Daoy (cell line): ENCODE results near the gene BRD3OS. TPM values are rescaled to one million over a fixed set of nuclear protein-coding genes. Genes with fewer than 3 reads are reported as not detected.
"Not testable (repeated sequence)": the region's sequence is repeated elsewhere in the genome, so short reads cannot be mapped to it uniquely, and the experiment has no call there.

Experiments
- DNase-seq: peaks from one replicate; pipeline ENCODE4 v3.0.0-alpha.2; 2015; ENCODE audit warnings: low read depth
- total RNA-seq: library from RNA; depleted of rRNA; stranded (reverse); fragments of >200 nt; shearing (Covaris generic); gene quantifications from 2 replicates; pipeline ENCODE4 v1.2.3, GENCODE V29; 2014

Gene BRD3OS
- total RNA-seq, 1 experiment from 2014 or later, result 12.8 TPM

DNA sequence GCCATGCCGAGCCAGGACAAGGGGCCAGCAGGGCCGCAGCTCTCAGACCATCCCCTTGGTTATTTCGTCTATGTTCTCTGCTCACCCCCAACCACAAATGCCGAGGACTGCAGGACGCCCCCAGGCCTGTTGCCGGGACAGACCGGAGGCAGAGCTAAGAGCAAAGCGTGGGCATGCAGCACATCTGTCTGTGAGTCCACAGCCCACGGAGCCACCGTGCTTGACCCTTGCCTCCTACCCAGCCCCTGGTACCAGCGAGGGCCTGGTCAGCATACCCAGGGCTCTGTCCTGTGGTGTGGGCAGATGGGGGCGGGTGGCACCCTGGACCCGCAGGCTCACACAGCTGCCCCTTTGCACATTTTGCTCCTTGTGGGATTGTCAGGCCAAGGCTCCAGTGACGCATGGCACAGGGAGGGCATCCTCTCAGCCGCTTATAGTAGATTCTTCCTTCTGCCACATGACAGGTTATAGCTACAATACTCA is 37.8 kb downstream of the BRD3OS start:
- DNase-seq, result no peak

DNA sequence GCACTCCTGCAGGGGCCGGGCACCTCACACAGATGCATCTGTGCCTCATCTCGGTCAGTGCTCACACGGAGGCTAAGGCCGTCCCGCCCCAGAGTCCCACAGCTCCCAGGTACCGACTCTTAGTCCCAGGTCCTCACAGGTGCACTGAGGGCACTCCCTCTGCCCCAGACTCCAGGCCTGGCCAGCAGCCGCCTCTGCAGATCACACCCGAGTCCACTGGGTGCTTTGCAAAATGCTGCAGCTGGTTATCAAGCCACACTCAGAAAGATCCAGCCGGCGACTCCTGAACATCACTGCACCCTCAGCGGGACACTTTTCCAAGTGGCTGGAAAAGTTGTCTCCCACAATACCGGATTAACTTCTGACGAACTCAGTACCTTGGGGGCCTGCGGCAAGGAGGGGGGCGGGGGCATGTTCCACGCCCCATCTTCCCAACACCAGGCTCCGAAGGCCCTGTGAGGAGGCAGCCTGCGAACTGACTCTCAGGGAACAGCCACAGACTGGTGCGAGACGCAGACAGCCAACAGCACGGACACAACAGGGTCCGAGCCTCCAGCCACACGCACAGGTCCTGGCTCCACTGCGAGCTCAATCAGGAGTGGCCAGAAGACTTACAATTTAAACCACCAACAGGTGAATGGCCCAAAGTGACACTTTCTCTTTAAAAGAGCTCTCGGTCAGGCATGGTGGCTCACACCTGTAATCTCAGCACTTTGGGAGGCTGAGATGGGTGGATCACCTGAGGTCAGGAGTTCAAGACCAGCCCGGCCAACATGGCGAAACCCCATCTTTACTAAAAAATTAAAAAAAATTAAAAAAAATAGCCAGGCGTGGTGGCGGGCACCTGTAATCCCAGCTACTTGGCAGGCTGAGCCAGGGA is 38.5 kb downstream of the BRD3OS start:
- DNase-seq, result no peak

DNA sequence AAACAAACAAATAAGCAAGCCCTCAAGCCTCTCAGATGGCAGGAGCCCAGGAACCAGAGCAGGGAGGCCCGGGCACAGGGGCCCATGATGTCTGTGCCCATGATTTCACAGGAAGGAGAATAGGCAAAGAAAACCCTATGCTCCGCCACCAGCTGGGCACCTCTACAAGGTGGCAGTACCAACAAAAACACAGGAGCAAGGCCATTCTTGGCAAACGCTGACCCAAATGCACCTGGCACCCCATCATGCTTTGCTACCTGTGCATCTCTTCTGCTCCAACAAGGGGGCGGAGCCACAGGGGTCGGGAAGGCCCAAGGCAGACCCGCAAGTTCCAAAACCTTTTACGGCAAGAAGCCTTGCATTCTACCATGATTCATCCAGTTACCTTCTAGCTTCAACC is 39.4 kb downstream of the BRD3OS start:
- no peak for DNase-seq

DNA sequence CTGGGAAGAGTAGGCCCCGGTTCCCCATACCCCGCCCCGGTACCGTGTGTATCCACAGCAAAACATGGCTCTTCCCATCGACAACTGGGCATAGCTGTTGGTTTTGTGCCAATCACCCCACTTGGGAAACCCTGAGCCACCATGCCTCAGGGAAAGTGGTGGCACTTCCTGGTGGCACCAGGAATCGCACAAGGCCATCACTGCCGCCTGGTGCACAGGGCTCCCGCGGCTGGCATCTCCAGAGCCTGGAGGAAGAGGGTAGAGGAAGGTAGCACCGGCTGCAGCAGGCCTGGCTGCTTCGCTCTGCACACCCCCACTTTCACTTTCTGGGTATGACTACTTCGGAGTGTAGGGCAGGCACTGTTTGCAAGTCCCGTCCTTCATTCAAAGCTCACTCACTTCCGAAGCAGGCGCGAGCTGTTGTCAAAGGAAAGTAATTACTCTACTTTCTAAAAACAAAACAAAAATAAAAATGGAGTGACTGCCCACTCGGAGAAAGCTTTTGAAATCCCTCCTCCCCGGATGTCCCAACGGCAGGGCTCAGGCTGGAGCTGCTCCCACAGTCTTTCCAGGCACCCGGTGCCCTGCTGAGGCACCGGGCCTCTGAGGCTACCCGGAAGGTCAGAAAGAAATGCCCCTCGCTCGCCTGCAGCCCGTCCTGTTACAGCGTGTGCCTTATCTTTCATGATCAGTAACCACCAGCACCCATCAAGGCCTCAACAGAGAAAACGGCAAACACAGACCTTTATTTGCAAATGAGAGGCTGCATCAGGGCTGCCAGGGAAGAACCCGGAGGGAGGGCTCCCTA is 40.5 kb downstream of the BRD3OS start:
- peak; percentile 72 for DNase-seq

DNA sequence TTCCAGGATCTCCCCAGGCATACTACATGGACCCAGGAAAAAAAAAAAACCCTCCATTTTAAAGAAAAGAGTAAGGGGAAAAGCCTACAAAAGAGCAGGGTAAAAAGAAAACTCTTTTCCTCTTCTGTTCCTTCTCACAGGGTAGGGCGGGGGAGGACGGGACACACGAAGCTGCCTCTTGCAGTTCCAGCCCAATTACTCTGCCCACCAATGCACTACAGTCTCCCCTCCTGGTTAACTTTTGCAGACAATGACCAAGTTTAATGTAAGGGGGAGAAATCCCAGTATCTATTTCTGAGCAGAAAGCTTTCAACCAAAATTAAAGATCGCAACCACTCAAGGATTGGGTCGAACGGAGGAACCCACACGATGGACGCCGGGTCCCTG is 41.2 kb downstream of the BRD3OS start:
- DNase-seq, result no peak

DNA sequence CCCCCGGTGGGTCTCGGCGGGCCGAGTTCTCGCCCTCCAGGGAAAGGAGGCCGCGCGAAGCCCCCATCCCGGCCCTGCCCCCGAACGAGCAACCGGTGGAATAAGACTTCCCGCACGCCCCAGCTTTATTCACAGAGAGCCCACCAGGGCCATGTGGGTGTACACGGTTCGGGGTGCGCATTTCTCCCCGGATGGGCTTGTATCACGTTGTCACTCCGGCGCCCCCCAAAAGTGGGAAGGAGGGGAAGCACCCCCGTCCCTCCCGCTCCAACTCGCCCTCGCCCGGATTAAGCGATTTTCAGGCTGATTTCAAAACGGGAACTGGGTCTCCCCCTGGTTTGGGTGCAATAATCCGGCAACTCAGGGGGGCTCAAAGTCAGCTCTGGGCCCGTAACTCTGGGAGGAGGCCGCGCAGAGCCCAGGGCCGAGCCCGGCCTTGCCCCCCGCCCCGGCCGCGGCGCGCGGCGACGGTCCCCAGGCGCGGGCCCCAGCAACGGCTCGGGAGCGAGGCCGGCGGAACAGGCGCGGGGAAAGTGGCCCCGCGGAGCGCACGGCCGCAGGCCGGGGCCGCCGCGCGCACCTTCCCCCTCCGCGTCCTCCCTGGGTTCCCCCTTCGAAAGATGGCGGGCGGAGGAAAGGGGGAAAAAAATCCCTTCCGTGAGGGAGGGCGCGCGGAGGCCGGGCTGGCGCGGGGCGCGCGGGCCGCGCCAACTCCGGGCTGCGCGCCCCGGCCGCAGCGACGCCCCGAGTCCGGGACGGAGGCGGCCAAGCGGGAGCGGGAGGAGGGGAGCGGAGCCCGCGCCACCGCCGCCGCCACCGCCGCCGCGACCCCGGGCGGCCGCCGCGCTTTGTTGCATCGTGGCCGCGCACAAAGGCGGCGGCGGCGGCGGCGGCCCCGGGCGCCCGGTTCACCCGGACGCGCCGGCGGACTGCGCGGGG is 41.9 kb downstream of the BRD3OS start:
- DNase-seq, result peak; percentile 53

DNA sequence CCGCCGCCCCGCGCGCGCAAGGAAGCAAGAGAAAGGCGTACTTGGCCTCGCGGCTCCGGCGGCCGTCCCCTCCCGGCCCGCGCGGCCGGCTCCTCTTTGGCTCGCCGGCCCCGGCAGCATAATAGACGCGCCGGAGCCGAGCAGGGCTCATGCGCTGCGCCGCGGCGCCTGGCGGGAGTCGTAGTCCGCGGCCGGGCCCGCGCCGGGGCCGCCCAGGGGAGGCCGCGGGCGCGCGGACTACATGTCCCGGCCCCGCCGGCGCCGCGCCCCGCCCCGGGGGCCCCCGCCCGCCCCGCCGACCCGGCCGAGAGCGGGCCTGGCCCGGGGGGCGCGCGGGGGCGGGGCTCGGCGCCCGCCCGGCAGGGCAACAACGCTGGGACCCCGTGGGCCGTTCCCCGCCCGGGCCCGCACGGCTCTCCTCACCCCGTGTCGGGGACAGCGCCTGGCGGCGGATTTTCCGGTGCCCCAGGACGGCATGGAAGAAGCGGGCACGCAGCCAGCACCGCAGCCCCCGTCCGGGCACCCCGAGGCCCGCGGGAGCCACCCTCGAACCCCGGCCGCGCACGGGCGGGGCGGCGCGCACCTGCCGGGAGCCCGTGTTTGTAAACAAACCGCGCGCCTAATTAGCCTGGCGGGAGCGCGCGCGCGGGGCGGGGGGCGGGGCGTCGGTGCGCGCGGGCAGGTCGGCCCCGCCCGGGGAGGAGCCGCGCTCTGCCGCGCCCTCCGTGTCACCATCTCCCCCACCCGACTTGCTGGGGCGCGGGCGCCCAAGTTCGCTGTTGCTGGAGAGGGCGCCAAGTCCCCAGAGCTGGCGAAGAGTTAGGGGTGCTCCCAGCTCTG is 42.8 kb downstream of the BRD3OS start, which contains the start of gene BRD3:
Gene BRD3 (minus strand): TSS at position 123 of the 840 bp plus-strand sequence. CDS start 14,549 bp downstream, outside the sequence.
- peak; percentile 97 for DNase-seq

DNA sequence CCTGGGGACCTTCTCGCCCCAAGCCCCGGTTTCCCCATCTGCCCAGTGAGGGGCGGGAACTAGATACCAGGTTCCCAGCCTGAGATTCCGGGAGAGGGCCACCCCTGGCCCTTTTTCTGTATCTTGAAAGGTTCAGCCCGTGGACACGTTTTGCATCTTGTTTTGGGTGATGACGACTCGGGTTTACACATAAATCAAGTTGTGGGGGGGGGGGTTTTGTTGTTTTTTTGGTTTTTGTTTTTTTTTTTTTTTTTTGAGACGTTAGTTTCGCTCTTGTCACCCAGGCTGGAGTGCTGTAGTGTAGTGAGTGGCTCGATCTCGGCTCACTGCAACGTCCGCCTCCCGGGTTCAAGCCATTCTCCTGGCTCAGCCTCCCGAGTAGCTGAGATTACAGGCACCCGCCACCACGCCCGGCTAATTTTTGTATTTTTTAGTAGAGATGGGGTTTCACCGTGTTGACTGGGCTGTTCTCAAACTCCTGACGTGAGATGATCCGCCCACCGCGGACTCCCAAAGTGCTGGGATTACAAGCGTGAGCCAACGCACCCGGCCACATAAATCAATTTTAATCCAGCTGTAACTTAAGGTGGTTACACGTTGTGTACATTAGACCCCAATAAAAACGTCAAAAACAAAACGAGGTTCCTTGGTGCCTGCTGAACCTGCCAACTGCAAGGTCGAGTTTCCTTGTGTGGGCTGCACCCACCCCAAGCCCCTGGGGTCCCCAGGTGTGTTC is 43.6 kb downstream of the BRD3OS start:
- DNase-seq, result no peak

DNA sequence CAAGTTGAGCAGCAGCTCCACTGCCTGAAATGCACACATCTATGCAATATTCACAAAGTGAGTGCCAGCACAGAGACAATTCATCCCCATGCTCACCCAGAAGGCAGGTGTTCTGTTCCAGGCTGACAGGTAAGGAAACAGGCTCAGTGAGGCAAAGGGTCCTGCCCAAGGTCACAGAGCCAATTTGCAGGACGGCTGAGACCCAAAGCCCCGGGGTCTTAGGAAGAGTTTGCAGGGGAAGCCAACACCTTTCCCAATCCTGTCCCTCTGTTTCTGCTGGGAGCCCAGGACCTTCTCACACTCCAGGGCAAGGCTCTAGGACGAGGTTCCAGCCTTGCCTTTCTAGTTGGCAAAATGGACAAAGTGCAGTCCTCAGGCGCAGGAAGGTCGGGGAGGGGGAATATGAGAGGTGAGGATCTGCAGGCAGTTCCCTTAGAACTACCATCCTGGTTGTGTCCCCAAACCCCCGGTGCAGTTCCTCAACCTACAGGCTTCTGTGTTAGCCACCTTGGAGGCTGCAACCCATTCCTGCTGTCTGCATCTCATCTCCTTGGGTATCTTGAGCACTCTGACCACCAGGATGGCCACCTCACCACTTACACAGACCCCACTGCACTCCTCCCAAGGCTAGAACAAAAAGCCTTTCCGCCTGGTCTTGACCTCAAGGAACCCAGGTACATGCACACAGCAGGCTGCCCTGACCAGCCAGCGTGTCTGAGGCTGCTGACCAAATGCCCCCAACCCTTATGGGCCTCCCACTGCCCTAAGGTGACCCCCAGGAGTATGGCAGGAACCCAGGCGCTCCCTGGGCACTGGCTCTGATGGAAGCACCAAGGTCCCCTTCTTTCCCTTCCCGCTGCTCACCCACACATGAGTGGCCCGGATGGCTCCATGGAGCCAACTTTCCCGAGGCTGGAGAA is 44.5 kb downstream of the BRD3OS start:
- no peak for DNase-seq

DNA sequence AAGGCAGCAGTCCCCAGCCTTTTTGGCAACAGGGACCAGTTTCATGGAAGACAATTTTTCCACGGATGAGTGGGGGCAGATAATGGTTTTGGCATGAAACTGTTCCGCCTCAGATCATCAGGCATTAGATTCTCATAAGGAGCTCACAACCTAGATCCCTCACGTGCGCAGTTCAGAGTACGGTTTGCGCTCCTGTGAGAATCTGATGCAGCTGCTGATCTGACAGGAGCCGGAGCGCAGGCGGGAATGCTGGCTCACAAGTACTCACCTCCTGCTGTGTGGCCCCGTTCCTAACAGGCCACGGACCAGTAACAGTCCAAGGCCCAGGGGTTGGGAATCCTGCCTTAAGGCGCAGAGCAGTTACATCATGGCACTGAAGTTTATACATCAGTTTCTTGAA is 45.9 kb downstream of the BRD3OS start:
- no peak for DNase-seq

DNA sequence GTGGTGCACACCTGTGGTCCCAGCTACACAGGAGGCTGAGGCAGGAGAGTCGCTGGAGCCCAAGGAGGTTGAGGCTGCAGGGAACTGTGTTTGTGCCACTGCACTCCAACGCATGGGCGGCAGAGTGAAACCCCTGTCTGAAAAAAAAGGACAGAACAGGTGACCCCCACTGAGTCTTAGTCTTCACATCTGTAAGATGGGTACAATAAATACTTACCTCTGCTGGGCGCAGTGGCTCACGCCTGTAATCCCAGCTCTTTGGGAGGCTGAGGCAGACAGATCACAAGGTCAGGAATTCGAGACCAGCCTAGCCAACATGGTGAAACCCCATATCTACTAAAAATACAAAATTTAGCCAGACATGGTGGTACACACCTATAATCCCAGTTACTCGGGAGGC is 47.4 kb downstream of the BRD3OS start:
- not testable (repeated sequence) for DNase-seq

DNA sequence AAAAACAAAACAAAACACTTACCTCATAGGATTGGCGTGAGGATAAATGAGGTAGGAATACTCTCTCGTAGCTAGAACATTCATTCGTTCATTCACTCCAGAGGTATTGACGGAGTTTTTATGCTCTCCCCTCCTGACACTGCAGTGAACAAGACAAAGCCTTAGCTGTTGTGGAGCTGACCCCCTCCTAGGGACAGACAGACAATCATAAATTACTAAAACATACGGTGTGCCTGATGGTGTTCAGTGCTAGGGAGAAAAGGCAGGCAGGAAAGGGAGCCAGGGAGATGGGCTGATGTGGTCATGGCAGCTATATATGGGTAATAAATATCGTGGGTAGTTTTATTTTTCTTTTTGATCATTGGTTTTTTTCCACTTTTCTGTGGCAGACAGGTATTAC is 48.2 kb downstream of the BRD3OS start:
- no peak for DNase-seq

DNA sequence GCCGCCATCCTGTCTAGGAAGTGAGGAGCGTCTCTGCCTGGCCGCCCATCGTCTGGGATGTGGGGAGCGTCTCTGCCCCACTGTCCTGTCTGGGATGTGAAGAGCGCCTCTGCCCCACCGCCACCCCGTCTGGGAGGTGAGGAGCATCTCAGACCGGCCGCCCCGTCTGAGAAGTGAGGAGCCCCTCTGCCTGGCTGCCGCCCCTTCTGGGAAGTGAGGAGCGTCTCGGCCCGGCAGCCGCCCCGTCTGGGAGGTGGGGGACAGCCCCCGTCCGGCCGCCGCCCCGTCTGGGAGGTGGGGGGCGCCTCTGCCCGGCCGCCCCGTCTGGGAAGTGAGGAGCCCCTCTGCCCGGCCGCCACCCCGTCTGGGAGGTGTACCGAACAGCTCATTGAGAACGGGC is 50.4 kb downstream of the BRD3OS start:
- not testable (repeated sequence) for DNase-seq

DNA sequence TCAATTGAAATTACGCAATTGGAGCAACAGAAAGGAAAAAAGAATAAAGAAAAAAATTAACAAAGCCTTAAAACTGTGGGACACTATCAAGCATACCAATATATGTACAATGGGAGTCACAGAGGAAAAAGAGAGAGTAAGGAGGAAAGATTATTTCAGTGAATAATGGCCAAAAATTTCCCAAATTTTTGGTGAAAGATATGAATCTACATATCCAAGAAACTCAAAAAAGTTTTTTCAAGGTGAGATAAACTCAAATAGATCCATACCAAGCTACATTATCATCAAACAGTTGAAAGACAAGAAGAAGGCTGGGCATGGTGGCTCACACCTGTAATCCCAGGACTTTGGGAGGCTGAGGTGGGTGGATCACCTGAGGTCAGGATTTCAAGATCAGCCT is 51.4 kb downstream of the BRD3OS start:
- DNase-seq, result no peak
